HG03469 (cell line): ENCODE measurements around the gene IGFBP4.

Experiments used
- ATAC-seq: cut with Tn5 transposase; IDR thresholded peaks from one replicate; pipeline ENCODE4 v1.9.1; 2021; ENCODE audit warnings: mild to moderate bottlenecking, moderate library complexity, moderate number of reproducible peaks; ENCODE audit not compliant: unreplicated experiment

The IGFBP4 gene

GRCh38 chr17:40454613-40454995 lies 11.4 kb downstream of the IGFBP4 start:
- ATAC-seq, result no peak

- no peak for ATAC-seq
These were observed 13.2 kb downstream of the IGFBP4 start for GRCh38 chr17:40456396-40456951.

- no peak for ATAC-seq
These were observed 14.1 kb downstream of the IGFBP4 start for GRCh38 chr17:40457369-40457768.

GRCh38 chr17:40457964-40458791 lies 14.9 kb downstream of the IGFBP4 start:
- no peak for ATAC-seq

- no peak for ATAC-seq
These were observed 15.7 kb downstream of the IGFBP4 start for GRCh38 chr17:40458851-40459482.

GRCh38 chr17:40459636-40460603 lies 16.7 kb downstream of the IGFBP4 start:
- no peak for ATAC-seq

- ATAC-seq, result no peak
These were observed 17.3 kb downstream of the IGFBP4 start for GRCh38 chr17:40460604-40460967.

GRCh38 chr17:40460968-40461731 lies 17.9 kb downstream of the IGFBP4 start:
- ATAC-seq, result no peak

GRCh38 chr17:40461732-40462342 lies 18.6 kb downstream of the IGFBP4 start:
- ATAC-seq, result no peak

- no peak for ATAC-seq
These were observed 19.3 kb downstream of the IGFBP4 start for GRCh38 chr17:40462343-40463121.

- no peak for ATAC-seq
These were observed 19.9 kb downstream of the IGFBP4 start for GRCh38 chr17:40463122-40463550.

- ATAC-seq, result no peak
These were observed 21.2 kb downstream of the IGFBP4 start for GRCh38 chr17:40464392-40464855.

- no peak for ATAC-seq
These were observed 23.2 kb downstream of the IGFBP4 start for GRCh38 chr17:40466298-40466971.

- no peak for ATAC-seq
These were observed 24.1 kb downstream of the IGFBP4 start for GRCh38 chr17:40467281-40467867.

GRCh38 chr17:40468560-40468959 lies 25.3 kb downstream of the IGFBP4 start:
- ATAC-seq, result no peak

GRCh38 chr17:40469805-40470675 lies 26.8 kb downstream of the IGFBP4 start:
- ATAC-seq, result no peak
